Keratinocyte (primary cell): ENCODE measurements around the gene OSBPL8.

Experiments
- CTCF ChIP-seq, 3 experiments: IDR thresholded peaks in 1 of 3; conservative IDR thresholded peaks in 1 of 3; optimal IDR thresholded peaks in 1 of 3; 2 replicates in 2 of 3; 3 replicates in 1 of 3; pipeline versions ENCODE3 to v1.5.1; 2011; ENCODE audit warnings: low read length in 3 of 3, mild to moderate bottlenecking in 3 of 3, moderate library complexity in 2 of 3, control low read depth in 1 of 3, inconsistent platforms in 1 of 3; ENCODE audit not compliant: insufficient read depth in 2 of 3; ENCODE audit errors: extremely low read depth in 1 of 3
- EZH2 ChIP-seq: IDR thresholded peaks from one replicate; pipeline ENCODE4 v1.6.1; 2012; ENCODE audit warnings: inconsistent platforms, mild to moderate bottlenecking, low read length, moderate library complexity

GRCh38 chr12:76424941-76425340 lies 134.6 kb downstream of the OSBPL8 start:
- TF ChIP-seq CTCF (optimal IDR thresholded peaks at IDR 0.05 in 1 of 3, IDR thresholded peaks at IDR 0.05 in 1 of 3, conservative IDR thresholded peaks at IDR 0.05 in 1 of 3; ENCODE audit: extremely low read depth in 1 of 3, insufficient read depth in 2 of 3, low read length in 3 of 3) (no peak), EZH2 (no peak)
